ENCODE results near the gene FRMD3.

DNA sequence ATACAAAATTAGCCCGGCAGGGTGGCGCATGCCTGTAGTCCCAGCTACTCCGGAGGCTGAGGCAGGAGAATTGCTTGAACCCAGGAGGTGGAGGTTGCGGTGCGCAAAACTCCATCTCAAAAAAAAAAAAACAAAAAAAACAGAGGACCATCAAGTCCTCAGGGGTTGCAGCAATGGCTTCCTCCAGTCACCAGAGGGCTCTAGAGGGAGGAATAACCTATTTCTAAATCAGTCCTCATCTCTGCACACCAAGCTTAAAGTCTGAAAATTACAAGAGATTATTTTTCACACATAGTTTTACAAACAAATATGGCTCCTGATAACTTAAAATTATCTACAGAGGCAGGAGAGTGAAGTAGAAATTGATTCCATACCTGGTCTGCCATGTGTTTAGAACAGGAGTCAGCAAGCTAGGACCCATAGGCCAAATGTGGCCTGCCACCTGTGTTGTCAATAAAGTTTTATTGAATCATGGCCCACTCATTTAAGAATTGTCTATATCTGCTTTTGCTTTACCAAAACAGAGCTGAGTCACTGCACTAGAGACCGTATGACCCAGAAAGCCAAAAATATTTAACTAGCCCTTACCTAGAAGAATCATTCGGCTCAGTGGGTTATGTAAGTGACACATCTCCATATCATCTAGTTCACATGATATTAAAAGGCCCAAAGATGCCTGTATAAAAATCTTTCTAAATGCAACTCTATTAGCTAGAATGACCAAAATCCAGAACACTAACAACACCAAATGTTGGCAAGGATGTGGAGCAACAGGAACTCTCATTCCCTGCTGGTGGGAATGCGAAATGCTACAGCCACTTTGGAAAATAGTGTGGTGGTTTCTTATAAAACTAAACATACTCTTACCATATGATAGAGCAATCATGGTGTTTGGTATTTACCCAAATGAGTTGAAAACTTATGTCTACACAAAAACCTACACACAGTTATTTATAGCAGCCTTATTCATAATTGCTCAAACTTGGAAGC is 207.7 kb downstream of the FRMD3 start:
- TF ChIP-seq, protein P1, sequence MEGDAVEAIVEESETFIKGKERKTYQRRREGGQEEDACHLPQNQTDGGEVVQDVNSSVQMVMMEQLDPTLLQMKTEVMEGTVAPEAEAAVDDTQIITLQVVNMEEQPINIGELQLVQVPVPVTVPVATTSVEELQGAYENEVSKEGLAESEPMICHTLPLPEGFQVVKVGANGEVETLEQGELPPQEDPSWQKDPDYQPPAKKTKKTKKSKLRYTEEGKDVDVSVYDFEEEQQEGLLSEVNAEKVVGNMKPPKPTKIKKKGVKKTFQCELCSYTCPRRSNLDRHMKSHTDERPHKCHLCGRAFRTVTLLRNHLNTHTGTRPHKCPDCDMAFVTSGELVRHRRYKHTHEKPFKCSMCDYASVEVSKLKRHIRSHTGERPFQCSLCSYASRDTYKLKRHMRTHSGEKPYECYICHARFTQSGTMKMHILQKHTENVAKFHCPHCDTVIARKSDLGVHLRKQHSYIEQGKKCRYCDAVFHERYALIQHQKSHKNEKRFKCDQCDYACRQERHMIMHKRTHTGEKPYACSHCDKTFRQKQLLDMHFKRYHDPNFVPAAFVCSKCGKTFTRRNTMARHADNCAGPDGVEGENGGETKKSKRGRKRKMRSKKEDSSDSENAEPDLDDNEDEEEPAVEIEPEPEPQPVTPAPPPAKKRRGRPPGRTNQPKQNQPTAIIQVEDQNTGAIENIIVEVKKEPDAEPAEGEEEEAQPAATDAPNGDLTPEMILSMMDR (conservative IDR thresholded peaks at IDR 0.05; ENCODE audit: low read depth, low read length): 0 out of 2 replicates have a peak, but pooled peaks have one; percentile 15
- TF ChIP-seq EZH2 (IDR thresholded peaks at IDR 0.05; ENCODE audit: low read length, unreplicated experiment) (no peak), EZH2phosphoT487 (IDR thresholded peaks at IDR 0.05; ENCODE audit: borderline replicate concordance, low read length) (no peak)
